ENCODE results near the gene TCP11L2.
A peak's percentile ranks its signal among the peaks of the same experiment; 100 is the strongest.
"Not testable (repeated sequence)": the region's sequence is repeated elsewhere in the genome, so short reads cannot be mapped to it uniquely, and the experiment has no call there.

TCP11L2 gene

DNA sequence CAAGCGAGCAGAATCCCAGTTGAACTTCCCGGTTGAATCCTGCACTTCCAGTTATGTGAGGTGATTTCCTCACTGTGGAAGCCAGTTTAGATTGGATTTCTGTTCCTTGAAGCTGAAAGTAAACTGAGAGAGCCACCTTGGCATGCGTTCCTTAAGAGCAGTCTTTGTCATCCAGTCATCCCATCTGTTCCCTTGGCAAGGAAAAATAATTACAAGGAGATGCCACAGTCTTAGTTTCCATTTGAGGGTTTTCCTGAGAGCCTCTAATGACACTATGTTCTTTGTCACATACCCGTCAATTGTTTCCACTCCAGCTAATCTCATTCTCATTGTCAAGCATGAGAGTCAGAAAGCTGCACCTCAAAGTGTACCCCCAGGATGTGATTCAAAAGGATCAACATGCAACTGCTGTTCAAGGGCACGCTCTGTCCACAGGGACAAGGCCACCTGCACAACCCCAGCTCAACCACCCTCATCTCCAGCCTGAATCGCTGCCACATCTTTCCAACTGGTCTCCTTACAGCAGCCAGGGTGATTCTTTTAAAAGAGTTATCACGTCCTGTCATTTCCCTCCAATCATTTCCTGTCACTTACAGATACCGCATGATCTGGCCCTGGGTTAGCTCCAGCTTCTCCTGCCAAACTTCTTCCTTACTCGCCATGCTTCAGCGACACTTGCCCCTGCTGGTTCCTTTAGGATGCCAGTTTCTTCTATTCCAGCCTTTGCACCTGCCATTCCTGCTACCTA lies 18.0 kb upstream of the TCP11L2 start:
- DNase-seq = no peak

GRCh38 chr12:106285982-106286381 lies 16.6 kb upstream of the TCP11L2 start:
- no peak for DNase-seq

- DNase-seq = not testable (repeated sequence)
These were observed 15.9 kb upstream of the TCP11L2 start for GRCh38 chr12:106286576-106287162.

GRCh38 chr12:106287364-106287763 lies 15.2 kb upstream of the TCP11L2 start:
- DNase-seq = no peak

GRCh38 chr12:106288101-106288493 lies 14.4 kb upstream of the TCP11L2 start:
- no peak for DNase-seq

DNA sequence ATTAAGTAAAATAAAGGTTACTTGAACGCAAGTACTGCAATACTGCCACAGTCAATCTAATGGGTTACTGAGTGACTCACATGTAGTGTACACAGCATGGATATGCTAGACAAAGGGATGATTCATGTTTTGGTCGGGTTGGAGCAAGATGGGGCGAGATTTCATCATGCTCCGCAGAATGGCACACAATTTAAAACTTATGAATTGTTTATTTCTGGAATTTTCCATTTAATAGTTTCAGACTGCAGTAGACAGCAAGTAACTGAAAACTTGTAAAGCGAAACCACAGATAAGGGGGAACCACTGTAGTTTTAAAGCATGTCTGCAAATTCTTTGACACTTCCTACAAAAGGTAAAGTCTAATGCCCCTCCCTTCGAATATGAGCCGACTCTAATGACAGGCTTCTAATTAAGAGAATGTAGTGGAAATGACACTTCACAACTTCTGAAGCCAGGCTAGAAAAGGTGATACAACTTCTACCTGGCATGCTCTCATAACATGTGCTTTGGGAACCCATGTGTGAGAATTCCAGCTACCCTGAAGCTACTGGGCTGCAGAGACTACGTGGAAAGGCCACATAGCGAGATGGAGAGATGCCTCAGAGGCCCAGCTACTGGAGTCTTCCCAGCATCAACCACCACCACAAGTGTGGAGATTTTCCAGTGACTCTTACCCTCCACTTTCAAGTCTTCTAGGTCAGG lies 13.9 kb upstream of the TCP11L2 start:
- DNase-seq = peak; percentile 57

- DNase-seq = no peak
These were observed 13.3 kb upstream of the TCP11L2 start for GRCh38 chr12:106289196-106289681.

DNA sequence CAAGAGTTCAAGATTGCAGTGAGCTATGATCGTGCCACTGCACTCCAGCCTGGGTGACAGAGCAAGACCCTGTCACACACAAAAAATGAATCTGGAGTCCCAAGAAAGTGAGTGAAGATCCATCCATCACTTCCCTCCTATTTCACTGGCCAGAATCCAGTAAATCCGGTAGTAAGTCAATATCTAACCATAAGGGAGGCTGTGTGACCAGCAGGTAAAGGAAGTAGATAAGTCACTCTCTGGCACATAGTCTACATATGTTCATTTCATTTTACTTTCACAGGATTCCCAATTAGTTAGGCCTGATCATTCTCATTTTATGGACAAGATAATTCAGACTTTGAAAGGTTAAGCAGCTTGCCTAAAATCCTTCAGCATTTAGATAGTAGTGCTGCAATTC lies 11.9 kb upstream of the TCP11L2 start:
- DNase-seq = no peak

DNA sequence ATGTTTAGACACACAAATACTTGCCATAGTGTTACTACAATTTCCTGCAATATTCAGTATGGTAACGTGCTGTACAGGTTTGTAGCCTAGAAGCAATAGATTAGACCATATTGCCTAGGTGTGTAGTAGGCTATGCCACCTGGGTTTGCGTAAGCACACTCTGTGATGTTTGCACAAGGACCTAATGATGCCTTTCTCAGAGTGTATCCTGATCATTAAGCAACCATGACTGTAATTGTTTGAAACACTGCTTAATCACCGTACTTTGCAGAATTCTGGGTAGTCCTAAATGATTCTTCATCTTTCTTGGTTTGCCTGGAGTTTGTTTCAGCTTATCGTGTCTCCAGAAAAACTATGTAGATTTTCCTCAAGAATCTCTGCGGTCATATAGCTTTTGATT lies 11.2 kb upstream of the TCP11L2 start:
- DNase-seq = no peak

GRCh38 chr12:106292339-106292738 lies 10.2 kb upstream of the TCP11L2 start:
- DNase-seq = no peak

- no peak for DNase-seq
These were observed 6.2 kb upstream of the TCP11L2 start for GRCh38 chr12:106296179-106296877.

- DNase-seq = no peak
These were observed 5.5 kb upstream of the TCP11L2 start for GRCh38 chr12:106297075-106297474.

GRCh38 chr12:106297681-106298080 lies 4.9 kb upstream of the TCP11L2 start:
- DNase-seq = no peak

- no peak for DNase-seq
These were observed 3.2 kb upstream of the TCP11L2 start for GRCh38 chr12:106299202-106299774.

GRCh38 chr12:106300761-106301160 lies 1.8 kb upstream of the TCP11L2 start:
- no peak for DNase-seq

- DNase-seq = no peak
These were observed 1.3 kb upstream of the TCP11L2 start for GRCh38 chr12:106301241-106301610.

DNA sequence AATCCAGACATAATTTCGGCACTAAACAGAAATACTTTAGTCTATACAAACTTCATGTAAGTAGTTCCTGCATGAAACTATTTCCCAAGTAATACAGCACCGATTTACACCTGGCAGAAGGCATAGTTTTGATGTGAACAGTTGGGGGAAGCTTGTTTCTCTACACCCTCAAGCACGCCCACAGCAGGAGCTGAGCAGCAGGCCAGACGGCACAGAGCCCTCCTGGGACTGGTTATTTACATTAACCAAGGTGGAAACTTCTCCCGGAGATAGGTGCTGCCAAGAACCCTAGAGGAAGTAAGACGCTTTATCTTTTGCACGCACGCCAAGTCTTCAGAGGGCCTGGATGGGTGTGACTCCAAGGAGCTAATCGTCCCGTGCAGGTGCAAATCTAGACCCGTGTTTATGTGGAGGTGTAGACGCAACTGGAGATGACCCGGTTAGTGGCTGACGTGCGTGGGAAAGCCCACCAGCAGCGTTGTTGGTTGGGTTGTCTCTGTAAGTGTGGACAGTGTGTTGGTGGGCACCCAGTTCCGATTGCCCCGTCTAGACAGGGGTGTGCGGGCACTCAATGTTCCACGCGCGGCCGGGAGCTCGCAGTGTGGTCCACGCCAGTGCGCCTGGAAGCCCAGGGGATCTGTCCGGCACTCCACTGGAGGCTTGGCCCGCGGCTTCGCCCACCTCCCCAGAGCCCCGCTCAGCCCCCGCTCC lies 767 bp upstream of the TCP11L2 start:
- DNase-seq = peak; percentile 58

GRCh38 chr12:106303202-106303820 lies 778 bp downstream of the TCP11L2 start:
- DNase-seq = peak; percentile 79

- peak; percentile 7 for DNase-seq
These were observed 1.5 kb downstream of the TCP11L2 start for GRCh38 chr12:106304001-106304421.

GRCh38 chr12:106304797-106305196 lies 2.3 kb downstream of the TCP11L2 start:
- no peak for DNase-seq

DNA sequence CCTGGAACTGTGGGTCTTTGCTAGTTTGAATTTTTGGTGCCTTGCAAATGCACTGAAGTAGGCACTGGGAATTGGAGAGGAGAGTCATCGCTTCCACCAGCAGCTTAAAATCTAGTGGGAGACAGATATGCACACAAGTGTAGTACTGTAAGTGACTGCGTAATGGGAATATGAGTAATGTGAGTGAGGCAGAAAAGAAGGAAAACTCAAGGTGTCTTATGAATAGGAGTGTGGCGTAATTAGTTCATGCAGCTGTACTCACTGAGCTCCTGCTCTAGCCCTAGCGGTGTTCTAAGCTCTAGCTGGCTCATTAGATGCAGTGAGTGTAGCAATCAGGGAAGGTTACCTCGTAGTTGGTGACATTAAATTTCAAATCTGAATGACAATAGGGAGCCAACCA lies 2.8 kb downstream of the TCP11L2 start:
- no peak for DNase-seq

DNA sequence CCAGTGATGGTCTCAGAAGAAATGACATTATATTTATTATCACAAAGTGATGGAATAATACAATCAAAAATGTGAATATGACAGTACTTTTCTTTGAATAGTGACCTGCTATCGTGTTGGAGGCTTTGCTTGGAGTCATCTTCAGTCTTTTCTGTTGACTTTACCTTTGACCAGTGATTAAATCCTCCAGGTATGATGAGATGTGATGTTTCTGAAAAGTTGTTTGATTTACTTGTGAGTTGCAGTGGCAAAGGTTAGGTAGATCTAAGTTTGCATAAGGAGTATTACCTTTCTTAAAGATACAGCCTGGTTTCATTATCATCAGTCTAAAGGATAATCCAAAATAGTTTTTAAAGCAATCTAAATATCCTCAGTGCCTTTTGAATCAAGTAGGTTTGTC lies 4.6 kb downstream of the TCP11L2 start:
- DNase-seq = no peak

Measured in stimulated activated CD4-positive, alpha-beta T cell treated with anti-CD3 and anti-CD28 coated beads, Interleukin-4, amount 100 ng/mL, for 24 hours (primary cell).